ENCODE data around the gene HEATR1.

DNA sequence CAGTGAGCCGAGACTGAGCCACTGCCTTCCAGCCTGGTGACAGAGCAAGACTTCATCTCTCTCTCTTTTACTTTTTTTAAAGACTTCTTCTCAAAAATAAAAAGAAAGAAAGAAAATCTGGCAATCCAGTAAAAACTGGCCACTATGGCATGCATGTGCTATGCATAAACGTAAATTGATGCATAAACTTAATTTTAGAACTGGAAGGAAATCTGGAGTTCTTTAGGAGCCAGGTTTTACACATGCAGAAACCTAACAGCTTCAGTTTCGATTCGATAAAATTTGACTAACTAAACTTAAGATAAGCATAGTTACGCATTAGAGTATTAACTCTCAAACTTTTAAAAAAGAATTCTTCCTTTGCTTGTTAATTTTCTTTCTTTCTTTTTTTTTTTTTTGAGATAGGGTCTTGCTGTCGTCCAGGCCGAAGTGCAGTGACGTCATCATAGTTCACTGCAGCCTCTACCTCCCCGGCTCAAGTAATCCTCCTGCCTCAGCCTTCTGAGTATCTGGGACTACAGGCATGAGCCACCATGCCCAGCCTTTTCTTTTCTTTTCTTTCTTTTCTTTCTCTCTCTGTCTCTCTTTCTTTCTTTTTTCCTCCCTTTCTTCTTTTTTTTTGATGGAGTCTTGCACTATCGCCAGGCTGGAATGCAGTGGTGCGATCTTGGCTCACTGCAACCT, 92.4 kb downstream of the HEATR1 start:
- no peak for TF ChIP-seq CTCF (IDR thresholded peaks at IDR 0.05)
- no peak for TF ChIP-seq POLR2A (IDR thresholded peaks at IDR 0.05)

Data from adrenal gland (tissue), 5 donors.